Measurements from ENCODE around the gene ACTRT3. TPM values are rescaled to one million over a fixed set of nuclear protein-coding genes. Genes with fewer than 3 reads are reported as not detected.
A peak's percentile ranks its signal among the peaks of the same experiment; 100 is the strongest.

ACTRT3 gene
- total RNA-seq, 2 donors from 2014 or later = 0.30 to 1.4 TPM

DNA sequence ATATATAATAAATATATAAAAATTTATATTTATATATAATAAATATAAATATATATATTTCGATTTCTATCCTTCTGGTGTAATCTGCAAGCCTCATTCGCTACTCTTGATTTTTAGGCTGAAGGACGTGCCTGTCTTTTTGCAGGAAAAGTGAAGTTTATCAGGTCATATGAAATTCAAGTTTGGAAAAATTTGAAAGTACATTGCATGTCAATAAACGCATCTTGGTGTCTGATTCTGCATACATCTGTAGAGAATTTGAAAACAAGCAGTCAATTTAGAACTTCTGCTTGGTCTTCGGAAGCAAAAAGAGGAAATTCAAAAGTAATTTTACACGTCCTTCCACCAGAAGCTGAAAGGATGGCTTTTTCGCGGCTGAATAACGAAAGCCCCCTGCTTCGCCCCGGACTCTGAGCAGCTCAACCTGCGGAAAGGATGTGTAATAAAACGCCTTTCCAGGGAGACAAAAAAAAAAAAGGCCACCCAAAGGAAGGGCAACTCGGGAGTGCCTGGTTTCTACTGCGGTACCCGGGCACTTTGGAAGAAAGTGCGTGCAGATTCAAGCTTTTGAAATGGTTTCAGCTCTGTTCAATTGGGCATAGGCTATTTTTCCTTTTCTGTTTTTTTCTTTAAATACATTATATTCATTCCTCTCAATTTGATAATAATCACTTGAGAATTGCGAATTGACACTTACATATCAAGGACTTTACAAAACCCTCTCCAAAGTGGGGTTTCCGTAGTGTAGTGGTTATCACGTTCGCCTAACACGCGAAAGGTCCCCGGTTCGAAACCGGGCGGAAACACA is 2.3 kb upstream of the ACTRT3 start:
- TF ChIP-seq, protein P1, sequence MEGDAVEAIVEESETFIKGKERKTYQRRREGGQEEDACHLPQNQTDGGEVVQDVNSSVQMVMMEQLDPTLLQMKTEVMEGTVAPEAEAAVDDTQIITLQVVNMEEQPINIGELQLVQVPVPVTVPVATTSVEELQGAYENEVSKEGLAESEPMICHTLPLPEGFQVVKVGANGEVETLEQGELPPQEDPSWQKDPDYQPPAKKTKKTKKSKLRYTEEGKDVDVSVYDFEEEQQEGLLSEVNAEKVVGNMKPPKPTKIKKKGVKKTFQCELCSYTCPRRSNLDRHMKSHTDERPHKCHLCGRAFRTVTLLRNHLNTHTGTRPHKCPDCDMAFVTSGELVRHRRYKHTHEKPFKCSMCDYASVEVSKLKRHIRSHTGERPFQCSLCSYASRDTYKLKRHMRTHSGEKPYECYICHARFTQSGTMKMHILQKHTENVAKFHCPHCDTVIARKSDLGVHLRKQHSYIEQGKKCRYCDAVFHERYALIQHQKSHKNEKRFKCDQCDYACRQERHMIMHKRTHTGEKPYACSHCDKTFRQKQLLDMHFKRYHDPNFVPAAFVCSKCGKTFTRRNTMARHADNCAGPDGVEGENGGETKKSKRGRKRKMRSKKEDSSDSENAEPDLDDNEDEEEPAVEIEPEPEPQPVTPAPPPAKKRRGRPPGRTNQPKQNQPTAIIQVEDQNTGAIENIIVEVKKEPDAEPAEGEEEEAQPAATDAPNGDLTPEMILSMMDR (IDR thresholded peaks at IDR 0.05) = no peak
- no peaks in the 10 kb centered on the region for H3K27me3 ChIP-seq
- H3K36me3 ChIP-seq = peaks cover 24% of the 10 kb centered on the region
- peak overlapping the region; percentile 75 to 97 for H3K4me3 ChIP-seq
- H3K27ac ChIP-seq = peak overlapping the region; percentile 98 to 99
- DNase-seq (ENCODE audit: low spot score) = no peak
- peaks cover 0 to 17% of the 10 kb centered on the region in 2 donors for H3K4me1 ChIP-seq
- no peaks in the 10 kb centered on the region for H3K9me3 ChIP-seq

DNA sequence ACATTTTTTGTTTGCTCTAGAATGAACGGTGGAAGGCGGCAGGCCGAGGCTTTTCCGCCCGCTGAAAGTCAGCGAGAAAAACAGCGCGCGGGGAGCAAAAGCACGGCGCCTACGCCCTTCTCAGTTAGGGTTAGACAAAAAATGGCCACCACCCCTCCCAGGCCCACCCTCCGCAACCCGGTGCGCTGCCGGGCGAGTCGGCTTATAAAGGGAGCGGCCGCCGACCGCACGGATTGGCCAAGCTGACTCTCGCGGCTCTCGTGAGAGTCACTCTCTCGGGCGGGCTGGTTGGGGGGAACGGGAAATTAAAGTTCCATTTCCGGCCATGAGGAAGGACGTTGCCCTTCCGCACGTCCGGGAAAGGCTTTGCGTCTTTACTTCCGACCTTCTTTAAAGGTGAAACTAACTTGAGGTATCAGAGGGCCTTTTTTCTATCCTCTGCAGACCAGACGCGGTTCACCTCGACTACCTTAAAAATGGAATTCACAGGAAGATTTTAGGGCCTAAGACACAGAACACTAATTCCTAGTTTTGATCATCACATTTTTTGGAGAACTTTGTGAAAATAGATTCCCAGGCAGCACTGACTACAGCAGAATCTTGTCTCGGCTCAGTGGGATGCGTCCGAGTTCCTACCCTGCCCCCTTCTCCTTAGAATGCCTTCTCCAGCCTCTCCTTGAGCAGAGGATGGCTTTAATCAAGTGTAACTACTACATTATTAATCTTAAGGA is 4.3 kb downstream of the ACTRT3 start, which contains the start of gene TERC:
TSS of gene TERC (minus strand) at position 179 of the 731 bp plus-strand sequence.
- Histone ChIP-seq H3K27me3 (no peaks in the 10 kb centered on the region), H3K27ac (peak within 1 kb of the TSS; percentile 95 to 96), H3K4me3 (peak within 1 kb of the TSS; percentile 69 to 75), H3K36me3 (no peaks in the 10 kb centered on the region), H3K4me1 (peaks cover 0 to 6% of the 10 kb centered on the region in 2 donors), H3K9me3 (no peaks in the 10 kb centered on the region)
- DNase-seq (ENCODE audit: low spot score) = peak; percentile 96
- TF ChIP-seq, protein P1 (IDR thresholded peaks at IDR 0.05) = no peak

DNA sequence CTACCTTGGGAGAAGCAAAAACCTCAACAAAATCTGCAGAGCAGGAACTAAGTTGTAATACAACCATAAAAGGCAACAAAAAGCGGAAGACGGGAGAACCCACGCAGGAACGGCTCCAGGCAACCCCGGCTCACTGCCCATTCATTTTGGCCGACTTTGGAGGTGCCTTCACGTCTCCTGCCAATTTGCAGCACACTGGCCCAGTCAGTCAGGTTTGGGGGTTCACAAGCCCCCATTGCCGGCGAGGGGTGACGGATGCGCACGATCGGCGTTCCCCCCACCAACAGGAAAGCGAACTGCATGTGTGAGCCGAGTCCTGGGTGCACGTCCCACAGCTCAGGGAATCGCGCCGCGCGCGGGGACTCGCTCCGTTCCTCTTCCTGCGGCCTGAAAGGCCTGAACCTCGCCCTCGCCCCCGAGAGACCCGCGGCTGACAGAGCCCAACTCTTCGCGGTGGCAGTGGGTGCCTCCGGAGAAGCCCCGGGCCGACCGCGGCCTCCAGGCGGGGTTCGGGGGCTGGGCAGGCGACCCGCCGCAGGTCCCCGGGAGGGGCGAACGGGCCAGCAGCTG is 5.0 kb downstream of the ACTRT3 start:
- H3K4me1 ChIP-seq = peaks cover 0 to 6% of the 10 kb centered on the region in 2 donors
- peak overlapping the region; percentile 69 to 75 for H3K4me3 ChIP-seq
- H3K36me3 ChIP-seq = no peaks in the 10 kb centered on the region
- no peaks in the 10 kb centered on the region for H3K9me3 ChIP-seq
- TF ChIP-seq, protein P1 (IDR thresholded peaks at IDR 0.05) = peak in 1 of 2 donors; percentile 26
- peak overlapping the region; percentile 95 to 96 for H3K27ac ChIP-seq
- no peaks in the 10 kb centered on the region for H3K27me3 ChIP-seq
- peak; percentile 82 for DNase-seq (ENCODE audit: low spot score)

DNA sequence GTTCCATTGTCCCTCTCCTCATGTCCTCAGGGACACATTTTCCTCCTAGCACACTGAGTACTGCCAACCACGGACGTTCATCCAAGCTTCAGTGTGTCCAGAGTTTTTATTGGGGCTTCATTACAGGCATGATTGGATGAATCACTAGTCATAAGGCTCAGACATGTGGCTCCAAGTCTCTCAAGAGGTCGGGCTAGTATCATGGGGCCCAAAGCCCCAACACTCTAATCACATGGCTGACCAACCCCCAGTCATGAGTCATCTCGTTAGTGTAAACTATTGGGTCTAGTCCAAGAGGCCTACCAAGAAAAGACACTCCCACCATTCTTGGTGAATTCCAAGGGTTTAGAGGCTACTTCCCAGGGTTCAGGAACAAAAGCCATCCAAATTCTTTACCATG is 8.9 kb downstream of the ACTRT3 start:
- TF ChIP-seq, protein P1 (IDR thresholded peaks at IDR 0.05) = no peak
- Histone ChIP-seq H3K27me3 (no peaks in the 10 kb centered on the region), H3K36me3 (no peaks in the 10 kb centered on the region), H3K4me1 (peaks cover 0 to 6% of the 10 kb centered on the region in 2 donors), H3K9me3 (no peaks in the 10 kb centered on the region), H3K4me3 (no peak overlapping the region), H3K27ac (no peak overlapping the region)
- no peak for DNase-seq (ENCODE audit: low spot score)

DNA sequence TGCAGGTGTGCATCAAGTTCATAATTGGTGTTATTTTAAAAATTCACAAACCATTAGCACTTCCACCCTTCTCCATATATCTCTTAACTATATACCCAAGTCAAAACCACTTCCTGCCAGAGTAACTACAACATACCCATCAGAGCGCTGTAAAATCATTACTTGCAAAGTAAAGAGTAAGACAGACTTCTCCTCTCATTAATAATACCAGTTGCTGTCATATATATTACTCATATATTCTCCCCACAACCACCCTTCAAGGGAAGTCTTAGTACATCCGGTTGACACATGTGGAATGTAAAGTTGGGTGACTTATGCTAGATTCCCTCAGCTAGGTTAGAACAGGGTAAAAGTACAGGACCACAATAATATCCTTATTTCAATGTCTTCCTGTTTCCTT is 10.1 kb downstream of the ACTRT3 start:
- H3K9me3 ChIP-seq = no peaks in the 10 kb centered on the region
- no peak overlapping the region for H3K4me3 ChIP-seq
- no peak overlapping the region for H3K27ac ChIP-seq
- TF ChIP-seq, protein P1 (IDR thresholded peaks at IDR 0.05) = no peak
- peaks cover 0 to 6% of the 10 kb centered on the region in 2 donors for H3K4me1 ChIP-seq
- H3K27me3 ChIP-seq = no peaks in the 10 kb centered on the region
- no peaks in the 10 kb centered on the region for H3K36me3 ChIP-seq
- DNase-seq (ENCODE audit: low spot score) = no peak
